Measurements from ENCODE around the gene DHRSX. TPM values are rescaled to one million over a fixed set of nuclear protein-coding genes. Genes with fewer than 3 reads are reported as not detected.

DHRSX gene
- total RNA-seq, 2 donors from 2014 or later, result 24.0 to 35.7 TPM

GRCh38 chrX:2185341-2186082, 315.3 kb downstream of the DHRSX start:
- ATAC-seq (no peak), DNase-seq (ENCODE audit: low spot score) (no peak)
- H3K9me3 Mint-ChIP-seq, result no peaks in the 10 kb centered on the region
- H3K27me3 Mint-ChIP-seq, result no peaks in the 10 kb centered on the region
- no peaks in the 10 kb centered on the region for H3K4me1 Mint-ChIP-seq (ENCODE audit: low read depth in 2 of 2)
- H3K27ac Mint-ChIP-seq, result no peak overlapping the region
- H3K36me3 Mint-ChIP-seq, result peaks cover 9% of the 10 kb centered on the region
- no peak overlapping the region for H3K4me3 Mint-ChIP-seq

- no peak for ATAC-seq
- no peak for DNase-seq (ENCODE audit: low spot score)
- H3K4me3 Mint-ChIP-seq, result no peak overlapping the region
- H3K27ac Mint-ChIP-seq, result no peak overlapping the region
- no peaks in the 10 kb centered on the region for H3K9me3 Mint-ChIP-seq
- H3K36me3 Mint-ChIP-seq, result peaks cover 9% of the 10 kb centered on the region
- H3K27me3 Mint-ChIP-seq, result no peaks in the 10 kb centered on the region
- no peaks in the 10 kb centered on the region for H3K4me1 Mint-ChIP-seq (ENCODE audit: low read depth in 2 of 2)
Observed at GRCh38 chrX:2184089-2184488, 316.7 kb downstream of the DHRSX start.

- H3K27me3 Mint-ChIP-seq, result no peaks in the 10 kb centered on the region
Observed at GRCh38 chrX:2183193-2183725, 317.5 kb downstream of the DHRSX start.

DNA sequence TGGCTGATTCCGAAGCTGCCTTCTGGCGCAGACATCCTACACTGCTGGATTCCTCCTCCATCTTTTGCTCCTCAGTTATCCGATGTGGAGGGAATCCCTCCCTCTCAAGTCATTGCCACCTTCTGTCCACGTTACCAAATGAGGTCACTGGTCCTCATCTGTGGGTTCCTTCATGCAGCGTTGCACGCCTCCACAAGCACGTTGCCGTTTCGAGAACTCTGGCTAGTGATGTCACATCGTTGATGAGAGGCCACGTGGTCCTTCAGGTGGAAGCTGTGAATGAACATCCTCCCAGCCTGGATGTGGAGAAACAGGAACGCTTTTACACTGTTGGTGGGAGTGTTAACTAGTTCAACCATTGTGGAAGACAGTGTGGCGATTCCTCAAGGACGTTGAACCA, 323.2 kb downstream of the DHRSX start:
- peaks cover 5% of the 10 kb centered on the region for H3K36me3 Mint-ChIP-seq
- no peaks in the 10 kb centered on the region for H3K27me3 Mint-ChIP-seq
- no peak overlapping the region for H3K4me3 Mint-ChIP-seq
- no peak overlapping the region for H3K27ac Mint-ChIP-seq
- ATAC-seq (no peak), DNase-seq (ENCODE audit: low spot score) (no peak)
- peaks cover 0 to 5% of the 10 kb centered on the region in 2 donors for H3K4me1 Mint-ChIP-seq (ENCODE audit: low read depth in 2 of 2)
- no peaks in the 10 kb centered on the region for H3K9me3 Mint-ChIP-seq

More at GRCh38 chrX:2183193-2183725, 317.5 kb downstream of the DHRSX start:
- H3K27ac Mint-ChIP-seq, result no peak overlapping the region
- no peak overlapping the region for H3K4me3 Mint-ChIP-seq
- peaks cover 6% of the 10 kb centered on the region for H3K36me3 Mint-ChIP-seq
- ATAC-seq (no peak), DNase-seq (ENCODE audit: low spot score) (no peak)
- no peaks in the 10 kb centered on the region for H3K4me1 Mint-ChIP-seq (ENCODE audit: low read depth in 2 of 2)
- H3K9me3 Mint-ChIP-seq, result no peaks in the 10 kb centered on the region

DNA sequence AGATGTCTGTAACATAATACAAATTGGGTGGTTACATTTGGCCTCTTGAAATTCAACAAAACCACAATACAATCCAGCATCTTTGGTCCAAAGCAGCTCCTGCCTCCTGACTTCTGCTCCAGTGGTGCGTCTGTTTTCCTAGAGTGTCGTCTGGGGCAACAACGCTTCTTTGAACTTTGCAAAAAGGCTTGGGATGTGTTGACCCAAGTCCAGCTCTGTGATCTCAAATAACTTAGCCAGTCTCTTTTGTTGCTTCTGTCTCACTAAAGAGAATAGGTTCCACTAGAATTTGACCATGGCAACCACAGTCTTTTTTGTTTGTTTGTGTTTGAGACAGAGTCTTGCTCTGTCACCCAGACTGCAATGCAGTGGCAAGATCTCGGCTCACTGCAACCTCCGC, 324.0 kb downstream of the DHRSX start:
- Mint-ChIP-seq H3K4me1 (ENCODE audit: low read depth in 2 of 2) (peaks cover 0 to 5% of the 10 kb centered on the region in 2 donors), H3K4me3 (no peak overlapping the region), H3K9me3 (no peaks in the 10 kb centered on the region), H3K36me3 (peaks cover 5% of the 10 kb centered on the region), H3K27me3 (no peaks in the 10 kb centered on the region), H3K27ac (no peak overlapping the region)
- ATAC-seq (no peak), DNase-seq (ENCODE audit: low spot score) (no peak)

DNA sequence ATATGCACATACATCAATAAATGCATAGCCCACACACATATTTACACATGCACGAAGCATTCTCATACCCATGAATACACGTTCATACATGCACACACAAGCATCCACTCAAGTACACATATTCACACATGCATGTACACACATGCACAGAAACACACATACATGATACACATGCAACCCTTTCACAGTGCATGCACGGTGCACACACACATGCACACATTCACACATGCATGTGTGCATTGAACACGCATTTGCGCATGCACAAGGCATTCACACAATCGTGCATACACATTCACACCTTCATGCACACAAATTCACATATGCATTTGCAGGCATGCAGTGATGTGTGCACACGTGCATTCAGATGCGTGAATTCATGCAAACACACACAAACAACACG, 324.5 kb downstream of the DHRSX start:
- DNase-seq (ENCODE audit: low spot score) (no peak), ATAC-seq (no peak)
- Mint-ChIP-seq H3K9me3 (no peaks in the 10 kb centered on the region), H3K27ac (no peak overlapping the region), H3K4me3 (no peak overlapping the region), H3K36me3 (peaks cover 5% of the 10 kb centered on the region), H3K4me1 (ENCODE audit: low read depth in 2 of 2) (peaks cover 0 to 5% of the 10 kb centered on the region in 2 donors), H3K27me3 (no peaks in the 10 kb centered on the region)

GRCh38 chrX:2172359-2172758, 328.4 kb downstream of the DHRSX start:
- H3K9me3 Mint-ChIP-seq, result peaks cover 3% of the 10 kb centered on the region
- H3K4me3 Mint-ChIP-seq, result no peak overlapping the region
- peaks cover 0 to 5% of the 10 kb centered on the region in 2 donors for H3K4me1 Mint-ChIP-seq (ENCODE audit: low read depth in 2 of 2)
- H3K36me3 Mint-ChIP-seq, result peaks cover 5% of the 10 kb centered on the region
- ATAC-seq (no peak), DNase-seq (ENCODE audit: low spot score) (no peak)
- no peaks in the 10 kb centered on the region for H3K27me3 Mint-ChIP-seq
- no peak overlapping the region for H3K27ac Mint-ChIP-seq

Other genes with a start within 250 kb of the DHRSX start
- 10 to 100 TPM; 34.4 to 42.0 TPM for gene ZBED1, start within 50 bp of the DHRSX start, total RNA-seq
- gene CD99, start 190.3 kb upstream of the DHRSX start, total RNA-seq, result 100 to 1,000 TPM; 121 to 159 TPM